Germinal center (tissue), 1 donor: ENCODE data around the gene TCF12.

Experiments
- DNase-seq: peaks from one replicate; pipeline ENCODE4 v3.0.0; 2012; ENCODE audit warnings: mixed read lengths, low spot score

The TCF12 gene

DNA sequence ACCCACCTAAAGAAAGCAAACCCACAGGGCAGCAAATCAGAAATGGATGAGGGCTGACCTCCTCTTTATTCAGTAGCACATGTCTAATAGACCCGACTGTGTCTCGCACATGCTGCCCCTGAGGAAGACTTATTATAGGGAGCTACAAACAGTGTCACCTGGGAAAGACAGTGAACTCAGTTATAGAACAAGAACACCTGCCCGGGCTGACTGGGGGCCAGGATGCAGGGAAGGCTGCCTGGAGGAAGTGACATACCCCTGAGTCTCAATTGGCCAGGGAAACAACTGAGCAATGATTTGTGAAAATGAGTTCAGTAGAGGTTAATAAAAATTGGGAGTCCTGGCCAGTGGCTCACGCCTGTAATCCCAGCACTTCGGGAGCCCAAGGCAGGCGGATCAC is 379.2 kb downstream of the TCF12 start:
- no peak for DNase-seq

DNA sequence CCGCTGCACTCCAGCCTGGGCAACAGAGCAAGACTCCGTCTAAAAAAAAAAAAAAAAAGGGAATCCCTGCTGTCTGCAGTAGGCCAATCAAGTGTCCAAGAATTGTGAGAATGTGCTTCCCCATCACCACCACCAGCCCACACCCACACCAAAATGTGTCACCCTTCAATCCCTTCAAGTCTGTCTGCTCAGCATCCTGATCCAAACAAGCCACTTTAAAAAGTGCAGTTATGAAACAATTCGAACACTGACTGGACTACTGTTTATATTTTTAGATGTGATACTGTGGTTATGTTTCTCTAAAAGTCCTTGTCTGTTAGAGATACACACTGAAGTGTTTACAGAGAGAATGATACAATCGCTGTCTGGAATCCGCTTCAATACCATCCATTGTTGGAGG is 379.8 kb downstream of the TCF12 start:
- DNase-seq, result no peak

DNA sequence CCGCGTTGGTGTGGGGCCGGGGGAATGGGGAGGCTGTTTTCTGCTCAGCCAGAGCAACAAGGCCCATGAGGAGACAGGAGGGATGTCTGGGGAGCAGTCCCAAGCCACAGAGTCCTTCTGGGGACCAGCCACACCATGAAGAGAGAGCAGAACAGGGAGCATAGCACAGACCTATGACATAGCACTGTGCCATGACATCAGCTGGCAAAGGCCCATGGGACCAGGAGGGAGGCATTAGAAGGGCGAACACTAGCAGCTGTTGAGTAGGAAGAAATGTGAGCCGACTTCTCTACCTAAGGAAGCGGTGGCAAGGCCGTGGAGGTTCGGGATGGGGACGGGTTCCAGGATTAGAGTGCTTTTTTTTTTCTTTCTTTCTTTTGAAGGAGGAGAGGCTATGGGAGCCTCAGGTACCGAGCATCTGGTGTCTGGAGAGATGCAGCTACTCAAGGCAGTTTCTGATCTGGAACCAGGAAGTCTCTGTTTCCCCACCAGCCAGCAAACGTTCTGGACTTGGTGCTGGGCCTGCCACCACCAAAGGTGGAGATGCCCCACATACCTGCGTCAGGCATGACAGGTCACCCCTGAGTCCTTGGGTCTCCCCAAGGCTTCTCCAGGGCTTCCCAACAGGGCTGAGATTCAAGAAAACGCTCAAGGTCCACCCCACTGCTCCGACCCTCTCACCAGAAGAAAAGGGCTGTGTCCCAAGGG is 380.6 kb downstream of the TCF12 start:
- no peak for DNase-seq

DNA sequence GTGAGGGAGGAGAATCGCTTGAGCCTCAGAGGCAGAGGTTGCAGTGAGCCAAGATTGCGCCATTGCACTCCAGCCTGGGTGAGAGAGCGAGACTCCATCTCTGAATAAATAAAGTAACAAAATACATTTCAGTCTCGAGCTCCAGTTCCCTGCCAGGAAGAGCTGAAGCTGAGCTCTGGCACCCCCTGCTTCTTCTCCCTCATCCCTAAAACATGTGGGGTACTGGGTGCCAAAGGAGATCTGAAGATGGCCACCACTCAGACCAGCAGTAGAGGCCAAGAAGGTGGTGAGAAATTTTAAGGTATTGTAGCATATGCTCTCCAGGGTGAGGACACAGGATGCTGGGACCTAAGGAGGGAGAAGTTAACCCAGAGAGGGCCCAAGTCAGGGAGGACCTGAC is 382.9 kb downstream of the TCF12 start:
- no peak for DNase-seq

DNA sequence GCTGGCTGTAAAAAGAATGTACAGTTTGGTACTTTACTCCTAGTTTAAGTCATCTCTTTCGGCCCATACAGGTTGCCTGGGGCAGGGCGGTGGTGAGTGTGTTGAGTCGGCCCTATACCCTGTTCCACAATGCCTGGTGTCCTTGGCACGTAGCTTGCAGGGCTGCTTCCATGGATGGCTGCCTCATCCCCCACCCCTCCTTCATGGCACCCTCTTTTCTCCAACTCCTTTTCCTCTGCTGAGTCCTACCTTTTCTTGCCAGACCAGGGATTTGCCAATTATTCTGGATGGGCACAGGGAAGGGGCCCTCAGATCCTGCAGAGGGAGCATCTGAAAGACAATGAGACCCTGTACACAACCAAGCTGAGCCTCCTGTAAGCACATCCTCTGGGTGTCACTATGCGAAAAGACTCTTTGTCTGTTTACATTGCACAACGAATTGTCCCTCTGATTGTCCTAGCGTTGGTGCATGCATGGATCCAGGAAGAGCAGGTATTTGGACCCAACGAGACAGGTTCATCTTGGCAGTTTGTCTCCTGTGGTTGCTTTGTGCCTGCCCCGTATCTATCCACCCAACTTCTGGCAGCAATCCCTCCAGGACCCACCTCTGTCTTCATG is 384.3 kb downstream of the TCF12 start:
- no peak for DNase-seq

DNA sequence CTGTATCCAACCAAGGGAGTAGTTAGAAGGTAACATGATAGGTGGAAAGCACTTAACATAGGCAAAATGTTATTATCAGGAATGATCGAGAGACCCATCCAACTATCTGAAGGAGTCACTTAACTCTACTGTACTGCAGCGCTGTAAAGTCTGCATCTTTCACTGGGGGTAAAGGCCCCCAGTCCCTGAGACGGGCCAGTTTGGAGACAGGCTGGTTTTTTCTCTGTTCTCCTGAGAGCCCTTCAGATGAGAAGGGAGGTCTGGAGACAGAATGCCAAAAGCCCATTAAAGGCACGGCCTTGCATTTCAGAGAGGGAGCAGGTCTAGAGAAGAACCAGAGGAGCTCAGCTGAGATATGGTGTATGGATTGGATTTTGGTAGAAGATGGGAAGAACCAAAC is 386.6 kb downstream of the TCF12 start:
- DNase-seq, result no peak

DNA sequence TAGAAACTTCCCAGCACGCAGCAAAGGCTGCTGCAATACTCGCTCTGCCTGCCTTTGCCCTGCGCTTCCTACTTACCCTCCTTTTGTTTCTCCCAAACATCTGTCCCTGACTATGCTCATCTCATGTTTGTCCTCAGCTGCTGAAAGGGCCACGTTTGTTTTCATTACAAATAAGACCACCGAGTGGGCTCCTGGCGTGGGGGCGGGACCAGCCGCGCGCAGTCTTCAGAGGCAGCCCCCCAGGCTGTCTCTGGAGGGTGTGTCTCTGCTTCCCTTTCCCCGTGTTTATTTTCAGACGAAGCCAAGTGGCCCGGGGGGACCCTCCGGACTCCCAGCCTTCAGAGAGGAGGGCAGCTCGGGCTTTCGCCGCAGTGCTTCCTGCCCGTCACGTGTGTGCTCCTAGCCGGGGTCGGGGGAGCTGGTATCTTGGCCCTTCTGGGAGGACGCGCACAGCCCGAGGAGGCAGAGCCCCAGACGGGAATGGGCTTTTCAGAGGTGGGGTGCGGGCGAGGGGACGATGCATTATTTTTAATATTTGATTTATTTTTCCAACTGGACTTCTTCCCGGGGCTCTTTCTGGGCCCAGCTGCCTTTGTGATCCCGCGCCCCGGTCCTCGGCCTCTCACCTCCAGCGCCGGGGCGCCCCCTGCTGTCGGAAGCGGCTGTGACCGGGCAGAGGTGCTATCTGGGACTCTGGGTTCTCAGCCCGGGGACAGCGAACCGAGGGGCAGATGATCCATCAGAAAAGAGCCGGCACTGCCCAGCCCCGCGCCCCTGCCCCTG is 387.9 kb downstream of the TCF12 start:
- peak; percentile 89 for DNase-seq

DNA sequence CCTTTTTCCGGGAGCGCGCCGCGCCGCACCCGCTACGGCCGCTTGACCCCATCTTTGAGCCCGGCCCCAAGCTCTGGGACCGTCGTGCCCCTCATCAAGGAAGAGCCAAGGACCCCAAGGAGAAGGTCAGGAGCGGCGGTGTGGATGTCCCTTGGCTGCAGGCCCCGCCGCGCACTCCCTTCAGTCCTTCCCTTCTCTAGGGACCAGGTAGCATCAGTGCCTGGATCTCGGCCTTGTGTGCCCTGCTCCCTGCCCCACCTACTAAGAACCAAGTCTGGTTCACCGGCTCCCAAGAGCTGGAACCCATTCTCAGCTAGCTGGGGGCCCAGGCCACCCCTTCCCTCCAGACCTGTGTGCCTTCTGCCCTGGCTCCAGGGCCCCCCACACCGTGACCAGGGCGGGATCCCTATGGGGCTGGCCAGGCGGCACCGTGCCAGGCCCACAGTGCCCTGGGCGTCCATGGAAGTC is 388.5 kb downstream of the TCF12 start:
- DNase-seq, result no peak

DNA sequence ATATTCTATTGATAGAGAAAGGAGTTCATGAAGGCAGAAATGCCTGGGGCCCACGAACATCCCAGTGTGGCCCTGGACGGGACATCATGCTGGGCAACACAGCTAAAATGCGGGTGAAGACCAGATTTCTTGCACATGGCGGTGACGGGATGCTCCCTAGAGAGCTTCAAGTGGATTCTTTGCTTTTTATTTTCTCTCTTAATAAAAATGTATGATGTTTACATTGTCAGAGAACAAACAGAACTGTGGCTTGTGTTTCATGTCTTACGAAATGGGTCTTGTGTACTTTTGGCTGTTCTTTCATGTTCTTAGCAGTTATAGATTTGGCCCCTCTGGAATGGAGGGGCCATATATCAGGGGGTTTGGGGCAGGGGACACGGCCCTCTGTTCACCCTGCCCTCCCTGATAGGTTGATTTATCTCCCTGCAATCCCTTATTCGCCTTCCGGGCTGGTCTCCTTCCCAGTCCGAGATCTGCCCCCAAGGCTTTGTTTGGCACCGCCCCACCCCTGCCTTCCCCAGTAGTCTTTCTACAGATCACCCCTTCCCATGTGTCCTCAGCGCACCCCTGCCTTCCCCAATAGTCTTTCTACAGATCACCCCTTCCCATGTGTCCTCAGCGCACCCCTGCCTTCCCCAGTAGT is 389.2 kb downstream of the TCF12 start:
- DNase-seq, result no peak

DNA sequence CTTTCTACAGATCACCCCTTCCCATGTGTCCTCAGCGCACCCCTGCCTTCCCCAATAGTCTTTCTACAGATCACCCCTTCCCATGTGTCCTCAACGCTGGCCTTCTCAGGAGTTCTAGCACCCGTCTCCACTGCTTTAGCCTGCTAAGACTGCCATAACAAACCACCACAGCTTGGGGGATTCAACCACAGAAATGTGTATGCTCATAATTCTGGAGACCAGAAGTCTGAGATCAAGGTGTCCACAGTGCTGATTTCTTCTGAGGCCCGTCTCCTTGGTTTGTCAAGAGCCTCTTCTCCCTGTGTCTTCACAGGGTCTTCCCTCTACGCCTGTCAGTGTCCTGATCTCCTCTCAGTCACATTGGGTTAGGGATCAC is 389.7 kb downstream of the TCF12 start:
- no peak for DNase-seq

DNA sequence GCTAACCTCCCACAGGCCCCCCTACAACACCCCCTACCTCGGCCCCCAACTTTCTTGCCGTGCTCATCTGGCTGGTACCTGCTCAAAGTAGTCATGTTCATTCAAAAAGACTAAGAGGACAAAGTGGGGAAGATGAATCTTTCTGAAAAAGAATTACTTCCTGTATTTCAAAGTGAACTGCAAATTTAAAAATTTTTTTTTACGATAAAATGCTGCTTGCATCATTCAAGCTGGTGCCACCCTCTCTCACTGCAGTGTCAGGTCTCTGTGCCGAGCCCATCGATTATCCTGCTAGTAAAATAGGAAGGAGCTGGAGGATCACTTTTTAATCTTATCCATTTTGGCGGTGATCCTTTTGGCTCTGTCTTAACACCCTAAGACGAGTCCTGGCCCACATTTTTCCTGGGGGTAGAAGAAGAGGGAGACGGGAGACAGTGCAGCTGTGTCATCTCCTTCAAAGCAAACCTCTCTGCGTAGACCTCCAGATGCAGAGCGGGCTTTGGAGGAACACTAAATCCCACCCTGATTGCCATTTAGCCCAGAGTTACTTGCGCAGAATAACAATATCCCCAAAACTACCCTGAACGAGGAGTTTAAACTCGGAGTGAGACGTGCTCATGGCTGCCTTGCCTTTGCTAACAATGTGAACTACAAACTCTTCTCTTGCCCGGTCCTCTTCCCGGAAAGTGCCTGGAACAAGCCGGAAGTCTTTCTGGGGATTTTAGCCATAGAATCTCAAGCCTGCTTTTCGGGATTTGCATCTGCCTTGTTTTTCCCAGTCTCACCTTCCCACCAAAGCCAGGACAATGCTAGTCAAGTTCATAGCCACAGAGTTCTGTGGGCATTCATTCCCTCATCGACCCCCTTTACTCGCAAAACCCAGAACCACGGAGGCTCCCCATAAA is 391.7 kb downstream of the TCF12 start:
- no peak for DNase-seq

DNA sequence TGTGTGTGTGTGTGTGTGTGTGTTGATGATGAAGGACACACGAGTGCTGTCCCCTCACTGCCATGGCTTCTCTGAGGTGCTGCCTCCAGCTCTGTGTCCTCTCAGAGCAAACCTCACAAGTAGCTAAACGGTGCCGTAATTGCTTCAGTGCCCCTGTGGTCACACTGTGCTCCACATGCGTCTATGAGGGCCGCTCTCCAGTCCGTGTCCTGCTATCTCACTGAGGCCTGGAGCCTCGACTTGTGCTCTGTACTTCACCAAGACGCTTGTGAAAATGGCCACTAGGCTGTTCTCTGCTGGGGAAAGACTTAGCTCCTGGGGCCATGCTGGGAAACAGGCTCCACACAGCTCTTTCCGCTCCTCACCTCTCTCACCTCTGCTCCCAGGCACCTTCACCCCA is 392.4 kb downstream of the TCF12 start:
- no peak for DNase-seq

DNA sequence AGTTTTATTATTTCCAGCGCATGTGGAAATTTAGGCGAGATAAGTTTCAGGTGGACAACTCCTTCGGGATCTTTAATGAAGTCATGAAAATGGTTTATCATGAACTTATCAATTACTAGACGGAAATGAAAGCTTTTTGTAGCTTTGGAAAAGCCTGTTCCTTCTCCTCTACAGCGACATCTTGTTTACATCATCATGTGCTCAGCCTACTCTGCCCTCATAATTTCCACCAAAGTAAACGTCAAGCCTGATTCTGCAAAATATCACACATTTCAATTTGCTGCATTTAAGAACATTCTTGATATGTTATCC is 393.5 kb downstream of the TCF12 start:
- no peak for DNase-seq

DNA sequence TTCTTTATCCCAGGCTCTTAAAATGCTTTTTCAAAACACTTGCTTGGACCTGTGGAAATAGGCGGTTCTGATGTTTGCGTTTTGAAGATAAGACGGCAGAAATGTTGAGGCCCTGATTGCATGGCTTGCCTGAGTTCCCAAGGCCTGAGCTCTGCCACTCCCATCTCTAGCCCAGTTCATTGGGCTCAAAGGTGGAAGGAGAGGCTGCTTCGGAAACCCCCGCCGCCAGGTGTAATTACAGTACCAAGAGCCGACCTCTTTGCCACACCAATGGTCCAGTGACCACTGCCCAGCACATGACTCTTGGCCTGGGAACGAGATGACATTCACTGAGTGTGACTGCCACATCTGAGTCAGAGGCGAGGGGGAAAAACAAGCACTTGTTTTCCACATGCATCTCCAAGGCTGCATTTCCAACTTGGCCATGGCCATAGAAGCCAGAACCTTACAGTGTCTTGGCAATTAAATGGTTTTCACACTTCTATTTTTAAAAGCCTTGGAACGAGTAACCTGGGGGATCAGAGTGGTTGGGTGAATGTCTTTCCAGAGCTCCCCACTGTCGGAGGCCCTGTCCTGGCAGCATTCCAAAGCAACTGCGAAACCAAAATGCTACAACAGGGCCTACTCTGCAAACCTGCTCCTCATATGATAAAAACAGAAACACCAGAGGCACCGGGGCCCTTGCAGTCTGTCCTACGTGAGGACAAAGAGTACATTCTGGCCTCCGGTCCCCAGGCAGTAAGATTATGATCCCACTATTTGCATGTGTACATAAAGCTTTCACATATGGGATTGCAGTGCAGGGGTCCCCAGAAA is 394.1 kb downstream of the TCF12 start:
- no peak for DNase-seq

DNA sequence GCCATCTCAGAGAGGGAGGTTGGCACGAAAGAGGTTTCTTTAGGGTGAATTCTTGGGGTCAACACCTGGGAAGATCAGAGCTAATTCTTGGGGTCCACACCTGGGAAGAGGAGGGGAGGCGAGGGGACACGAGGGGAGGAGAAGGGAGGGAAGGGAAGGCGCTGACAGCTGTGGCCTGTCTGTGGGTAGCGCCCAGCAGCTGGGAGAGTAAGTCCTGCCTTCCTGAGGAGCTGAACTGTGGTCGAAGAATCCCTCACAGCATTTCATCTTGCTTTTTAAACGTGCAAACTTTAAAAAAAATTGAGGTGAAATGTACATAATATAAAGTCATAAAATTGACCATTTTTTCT is 394.7 kb downstream of the TCF12 start:
- no peak for DNase-seq

DNA sequence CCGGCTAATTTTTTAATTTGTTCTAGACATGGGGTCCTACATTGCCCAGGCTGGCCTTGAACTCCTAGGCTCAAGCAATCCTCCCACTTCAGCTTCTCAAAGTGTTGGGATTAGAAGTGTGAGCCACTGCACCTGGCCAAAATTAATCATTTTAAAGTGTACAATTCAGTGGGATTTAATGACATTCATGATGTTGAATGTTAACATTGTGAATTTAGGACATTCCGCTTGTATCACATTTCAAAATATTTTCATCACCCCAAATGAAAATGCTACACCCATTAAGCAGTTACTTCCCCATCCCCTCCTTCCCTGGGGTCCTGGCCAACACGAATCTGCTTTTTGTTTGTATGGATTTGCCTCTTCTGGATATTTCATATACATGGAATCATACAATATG is 395.8 kb downstream of the TCF12 start:
- no peak for DNase-seq

DNA sequence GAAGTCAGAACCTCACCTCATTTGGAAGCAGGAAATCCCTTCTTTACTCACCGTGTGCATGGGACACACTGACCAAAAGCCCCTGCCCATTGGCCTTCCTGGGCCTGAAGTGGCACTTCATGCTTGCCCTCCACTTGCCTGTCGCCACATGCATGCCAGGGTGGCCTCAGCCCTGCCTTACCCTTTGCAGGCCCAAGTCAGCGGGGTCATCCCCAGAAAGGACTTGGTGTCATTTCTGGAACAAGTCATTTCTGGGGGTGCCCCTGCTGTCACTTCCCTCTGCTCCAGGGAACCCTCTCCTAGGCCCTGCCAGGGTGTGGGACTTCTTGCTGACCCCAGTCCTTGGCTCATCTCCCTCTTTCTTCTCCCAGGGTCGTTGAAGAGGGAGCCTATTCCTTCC is 398.0 kb downstream of the TCF12 start:
- DNase-seq, result no peak

DNA sequence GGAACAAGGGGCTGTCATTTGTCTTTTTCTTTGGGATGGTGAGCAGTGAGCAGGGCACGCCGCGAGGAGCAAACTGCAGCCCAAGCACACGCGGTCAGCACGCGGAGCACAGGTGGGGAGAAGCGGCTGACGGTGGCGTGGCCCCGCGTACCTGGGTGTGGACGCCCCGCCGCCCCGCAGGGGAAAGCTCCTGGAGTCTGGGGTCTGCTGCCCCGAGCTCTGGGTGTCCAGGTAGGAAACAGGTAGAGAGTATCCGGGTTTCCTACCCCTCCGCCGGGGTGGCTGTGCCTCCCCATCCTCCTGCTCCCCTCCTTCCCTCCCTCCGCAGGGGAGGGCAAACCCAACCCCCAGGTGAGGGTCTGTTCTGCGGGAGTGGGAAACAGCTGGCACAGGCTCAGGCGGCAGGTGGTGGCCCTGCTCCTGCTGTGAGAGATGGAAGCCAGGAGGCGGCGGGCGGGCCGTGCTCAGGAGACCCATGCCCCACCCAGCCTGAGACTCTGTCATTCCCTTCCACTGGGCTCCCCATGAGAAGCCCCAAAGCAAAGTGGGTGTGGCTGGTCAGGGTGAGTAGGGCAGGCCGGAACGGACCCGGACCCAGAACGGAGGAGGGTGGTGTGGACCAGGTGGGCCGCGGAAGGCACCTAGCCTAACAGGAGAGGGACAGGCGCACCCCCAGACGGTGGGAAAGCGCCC is 400.9 kb downstream of the TCF12 start:
- no peak for DNase-seq

DNA sequence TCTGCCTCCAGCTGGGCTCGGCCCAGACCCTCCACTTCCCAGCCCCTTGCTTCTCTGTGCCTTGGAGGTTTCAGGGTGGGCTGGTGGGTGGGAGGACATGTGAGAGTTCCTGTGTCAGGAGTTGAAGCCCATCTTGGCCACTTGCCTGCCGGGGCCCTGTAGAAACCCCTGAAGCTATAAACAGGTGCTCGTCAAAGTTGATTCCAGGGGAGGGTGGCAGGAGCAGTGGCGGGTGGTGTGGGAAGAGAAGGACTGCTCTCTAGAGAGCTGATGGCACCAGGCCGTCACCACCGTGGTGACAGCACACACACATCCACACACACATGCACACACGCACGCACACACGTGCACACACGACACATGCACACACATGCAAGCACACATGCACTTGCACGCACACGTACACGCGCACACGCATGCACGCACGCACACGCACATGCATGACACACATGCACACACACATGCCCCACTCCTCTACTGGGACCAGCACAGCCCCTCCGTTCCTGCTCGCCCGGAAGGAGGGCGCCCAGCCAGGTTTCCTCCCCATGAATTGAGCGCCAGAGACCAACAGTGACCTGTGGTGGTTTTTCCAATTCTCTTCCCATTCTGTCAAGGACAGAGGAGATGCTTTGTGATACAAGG is 401.6 kb downstream of the TCF12 start:
- no peak for DNase-seq

DNA sequence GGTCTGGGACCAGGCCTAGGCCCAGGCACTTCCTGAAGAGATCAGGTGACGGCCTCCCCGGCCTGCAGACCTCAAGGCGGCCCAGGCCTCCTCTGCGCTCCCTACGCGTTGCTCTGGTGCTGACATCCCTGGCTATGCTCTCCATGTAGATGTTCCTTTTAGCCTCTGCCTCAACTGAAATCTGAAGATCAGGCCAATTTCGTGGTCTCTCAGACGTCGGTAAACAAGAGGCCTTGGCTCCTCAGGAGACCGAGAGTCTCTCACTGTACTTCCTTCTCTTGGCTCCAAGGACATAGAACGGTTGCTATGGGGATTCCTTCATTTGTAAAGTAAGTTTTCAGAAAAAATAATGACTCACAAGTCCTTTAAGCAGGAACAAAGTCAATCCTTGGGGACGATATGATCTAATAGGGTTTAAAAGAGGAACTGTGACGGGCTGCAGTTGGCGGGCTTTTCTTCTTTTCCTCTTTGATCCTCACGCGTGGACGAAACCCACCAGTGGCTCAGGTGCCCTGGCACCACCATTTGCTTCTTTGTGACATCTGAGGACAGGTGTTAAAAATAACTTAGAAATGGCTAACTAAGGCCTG is 402.3 kb downstream of the TCF12 start:
- no peak for DNase-seq
